RKO (cell line): Measurements from ENCODE around the gene WDR62.
"Not testable (repeated sequence)": the region's sequence is repeated elsewhere in the genome, so short reads cannot be mapped to it uniquely, and the experiment has no call there.

Experiments
- DNase-seq: peaks from one replicate; pipeline ENCODE4 v3.0.0-alpha.2; 2016; ENCODE audit warnings: low spot score

The WDR62 gene

GRCh38 chr19:36040495-36040894 is 14.2 kb upstream of the WDR62 start:
- no peak for DNase-seq

DNA sequence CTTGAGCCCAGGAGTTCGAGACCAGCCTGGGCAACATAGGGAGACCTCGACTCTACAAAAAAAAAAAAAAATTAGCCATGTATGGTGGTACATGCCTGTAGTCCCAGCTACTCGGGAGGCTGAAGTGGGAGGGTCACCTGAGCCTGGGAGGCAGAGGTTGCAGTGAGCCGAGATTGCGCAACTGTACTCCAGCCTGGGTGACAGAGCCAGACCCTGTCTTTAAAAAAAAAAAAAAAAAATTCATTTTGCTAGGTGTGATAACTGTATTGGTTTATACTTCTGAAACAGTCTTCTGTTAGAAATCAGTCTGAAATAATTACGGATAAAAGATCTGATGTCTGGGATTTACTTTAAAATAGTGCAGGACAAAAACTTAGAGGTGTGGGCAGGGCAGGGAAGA is 13.6 kb upstream of the WDR62 start:
- not testable (repeated sequence) for DNase-seq

DNA sequence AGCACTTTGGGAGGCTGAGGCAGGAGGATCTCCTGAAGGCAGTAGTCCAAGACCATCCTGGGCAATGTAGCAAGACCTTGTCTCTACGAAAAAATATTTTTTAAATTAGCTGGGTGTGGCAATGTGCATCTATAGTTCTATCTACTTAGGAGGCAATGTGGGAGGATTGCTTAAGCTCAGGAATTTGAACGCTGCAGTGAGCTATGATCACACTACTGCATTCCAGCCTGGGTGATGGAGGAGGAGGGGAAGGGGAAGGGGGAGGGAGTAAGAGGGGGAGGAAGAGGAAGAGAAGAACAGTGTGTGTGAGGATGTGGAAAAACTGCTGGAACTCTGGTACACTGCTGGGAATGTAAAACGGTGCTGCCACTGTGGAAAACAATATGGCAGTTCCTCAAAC is 12.9 kb upstream of the WDR62 start:
- no peak for DNase-seq

DNA sequence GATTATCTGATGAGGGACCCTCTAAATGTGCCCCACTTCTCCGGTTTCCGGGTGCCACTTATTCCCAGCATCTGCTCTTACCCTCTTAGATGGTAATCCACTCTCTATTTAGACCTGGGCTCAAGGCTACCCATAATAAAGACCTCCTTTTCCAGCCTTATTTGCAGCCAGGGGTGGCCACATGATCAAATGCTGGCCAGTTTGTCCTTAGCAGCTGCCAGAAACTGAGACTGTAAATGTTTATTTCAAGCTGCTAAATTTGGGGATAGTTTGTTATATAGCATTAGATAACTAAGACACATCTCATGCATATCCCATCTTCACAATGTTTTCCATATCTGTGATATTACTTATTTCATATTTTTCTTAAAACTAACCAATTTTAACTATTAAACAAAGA is 10.7 kb upstream of the WDR62 start:
- DNase-seq, result no peak

- no peak for DNase-seq
Measured at GRCh38 chr19:36046443-36047050, 8.2 kb upstream of the WDR62 start.

DNA sequence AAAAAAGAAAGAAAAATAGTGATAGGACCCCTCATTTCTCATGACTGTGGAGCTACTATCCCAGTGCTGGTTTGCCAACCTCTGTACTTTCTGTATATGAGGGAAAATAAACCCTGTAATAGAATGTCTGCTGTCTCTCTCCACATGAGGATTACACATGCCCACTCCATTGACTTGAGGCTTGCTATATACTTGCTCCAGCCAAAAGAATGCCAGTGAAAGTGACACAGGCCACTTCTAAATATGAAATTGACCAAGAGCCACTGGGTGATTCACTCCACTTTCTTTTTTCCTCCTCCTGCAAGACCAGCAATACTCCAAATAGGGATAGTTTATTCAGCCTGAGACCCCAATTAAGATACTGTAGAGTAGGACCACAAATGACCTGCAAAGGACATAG is 6.9 kb upstream of the WDR62 start:
- no peak for DNase-seq

GRCh38 chr19:36049080-36049698 is 5.5 kb upstream of the WDR62 start:
- no peak for DNase-seq

DNA sequence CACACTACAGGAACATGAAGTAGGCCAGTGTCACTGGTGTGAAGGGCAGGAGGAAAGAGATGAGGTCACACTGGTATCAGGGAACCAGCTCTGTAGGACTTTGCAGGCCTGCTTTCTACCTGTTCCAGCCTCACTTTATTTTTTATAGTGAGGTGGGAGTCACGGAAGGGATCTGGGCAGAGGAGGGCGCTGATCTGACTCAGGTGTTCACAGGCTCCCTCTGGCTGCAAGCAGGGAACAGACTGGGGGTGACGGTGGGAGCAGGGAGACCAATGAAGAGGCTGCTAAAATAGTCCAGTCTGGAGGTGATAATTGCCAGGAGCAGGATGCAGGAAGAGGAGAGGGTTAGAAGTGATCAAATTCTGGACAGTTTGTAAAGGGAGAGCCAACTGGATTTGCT is 3.5 kb upstream of the WDR62 start:
- DNase-seq, result no peak

GRCh38 chr19:36051637-36052036 is 3.1 kb upstream of the WDR62 start:
- no peak for DNase-seq

DNA sequence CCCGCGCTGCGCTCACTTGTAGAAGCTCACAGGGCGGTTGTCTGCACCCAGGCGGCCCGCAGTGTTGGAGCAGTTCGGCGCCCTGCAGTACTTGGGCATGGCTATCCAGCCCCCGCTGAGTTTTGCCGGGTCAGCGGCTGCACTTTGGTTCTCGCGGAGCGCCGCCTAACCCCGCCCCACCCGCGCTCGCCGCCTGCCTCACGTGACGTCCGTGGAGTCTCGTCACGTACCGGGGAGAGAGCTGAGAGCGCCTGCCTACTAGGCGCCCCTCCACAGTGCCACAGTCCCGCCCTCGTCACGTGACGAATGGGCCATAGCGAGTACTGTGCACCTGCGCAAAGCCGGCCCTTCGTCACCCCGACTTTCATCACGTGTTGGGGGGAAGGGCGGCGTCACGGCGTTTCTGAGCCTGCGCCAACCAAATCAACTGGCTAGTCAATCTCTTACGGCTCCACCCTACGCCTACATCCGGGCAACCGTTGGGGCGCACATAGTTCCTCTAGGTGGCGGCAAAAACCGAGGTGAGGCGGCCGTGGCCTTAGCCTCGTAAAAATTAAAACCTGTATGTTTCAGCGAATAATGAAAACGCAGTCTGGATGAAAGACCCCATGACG is 471 bp upstream of the WDR62 start, which contains the start of gene THAP8:
THAP8 (minus strand) TSS at position 167 of the 614 bp plus-strand sequence; CDS start at position 99, 68 bp downstream.
- peak; percentile 99 for DNase-seq

GRCh38 chr19:36058481-36059179 is 3.9 kb downstream of the WDR62 start:
- no peak for DNase-seq

- no peak for DNase-seq
Measured at GRCh38 chr19:36059180-36059910, 4.6 kb downstream of the WDR62 start.

DNA sequence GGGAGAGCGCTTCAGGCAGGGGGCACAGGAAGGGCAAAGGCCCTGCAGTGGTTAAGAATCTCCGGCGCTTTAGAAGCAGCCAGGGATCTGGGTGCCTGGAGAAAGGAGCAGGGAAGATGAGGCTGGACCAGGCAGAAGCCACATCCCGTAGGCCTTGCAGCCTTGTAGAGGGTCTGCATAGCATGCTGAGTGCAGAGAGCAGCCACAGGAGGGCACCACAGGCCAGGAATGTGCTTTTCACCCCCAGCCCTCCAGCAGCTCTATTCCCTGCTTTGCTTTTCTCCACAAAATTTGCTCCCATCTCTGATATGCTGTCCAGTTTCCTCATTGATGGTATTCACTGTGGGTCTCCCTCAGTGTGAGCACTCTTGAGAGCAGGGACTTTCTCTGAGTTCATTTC is 5.7 kb downstream of the WDR62 start:
- DNase-seq, result peak; percentile 39

DNA sequence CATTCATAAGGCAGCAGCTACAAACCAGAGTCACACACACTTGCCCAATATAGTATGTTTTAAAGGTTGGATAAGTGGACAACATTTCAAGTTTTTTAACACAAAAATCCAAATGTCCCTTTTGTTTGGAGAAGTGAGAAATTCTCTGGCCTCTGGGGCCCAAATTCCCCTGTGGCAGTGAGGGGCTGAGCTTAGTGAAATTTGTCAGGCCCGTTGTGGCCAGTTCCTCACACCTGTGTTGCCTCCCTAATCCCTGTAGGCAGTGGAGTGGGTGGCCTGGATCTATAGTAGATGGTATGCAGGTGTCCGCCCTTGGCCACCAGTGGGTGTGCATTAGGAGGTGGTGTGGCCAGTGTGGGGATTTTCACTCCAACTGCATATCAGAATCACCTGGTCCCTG is 6.7 kb downstream of the WDR62 start:
- no peak for DNase-seq

DNA sequence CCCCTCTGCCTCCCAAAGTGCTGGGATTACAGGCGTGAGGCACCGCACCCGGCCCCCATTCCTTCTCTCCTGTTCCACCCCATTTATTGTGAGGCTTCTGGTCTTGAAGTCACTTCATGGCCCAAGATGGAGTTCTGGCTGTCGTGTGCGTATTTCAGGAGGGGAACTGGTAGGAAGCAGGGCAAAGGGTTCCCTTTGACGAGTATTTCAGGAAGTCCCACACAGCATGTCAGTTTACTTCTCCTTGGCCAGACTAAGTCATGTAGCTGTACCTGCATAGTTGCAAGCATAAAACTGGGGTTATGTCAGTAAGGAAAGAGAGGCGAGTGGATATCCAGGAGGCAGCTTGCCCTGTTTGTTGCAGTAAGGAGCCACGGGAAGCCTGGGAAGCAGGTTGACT is 10.1 kb downstream of the WDR62 start:
- no peak for DNase-seq

DNA sequence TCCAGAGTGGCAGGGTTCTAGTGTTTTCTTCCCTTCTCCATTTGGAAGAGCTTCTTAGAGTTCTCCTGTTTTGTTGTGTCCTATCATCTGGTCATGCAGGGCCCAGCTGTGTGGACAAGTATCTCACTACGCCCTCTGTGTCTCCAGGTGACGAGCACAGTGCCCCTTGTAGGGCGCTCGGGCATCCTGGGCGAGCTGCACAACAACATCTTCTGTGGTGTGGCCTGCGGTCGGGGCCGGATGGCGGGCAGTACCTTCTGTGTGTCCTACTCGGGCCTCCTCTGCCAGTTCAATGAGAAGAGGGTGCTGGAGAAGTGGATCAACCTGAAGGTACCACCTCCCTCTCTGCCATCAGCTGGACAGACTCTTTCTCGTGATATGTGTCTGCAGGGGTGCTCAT is 13.0 kb downstream of the WDR62 start:
- DNase-seq, result no peak

- DNase-seq, result not testable (repeated sequence)
Measured at GRCh38 chr19:36068810-36069499, 14.3 kb downstream of the WDR62 start.

- no peak for DNase-seq
Measured at GRCh38 chr19:36072081-36072480, 17.4 kb downstream of the WDR62 start.

- DNase-seq, result no peak
Measured at GRCh38 chr19:36073121-36073876, 18.6 kb downstream of the WDR62 start.

DNA sequence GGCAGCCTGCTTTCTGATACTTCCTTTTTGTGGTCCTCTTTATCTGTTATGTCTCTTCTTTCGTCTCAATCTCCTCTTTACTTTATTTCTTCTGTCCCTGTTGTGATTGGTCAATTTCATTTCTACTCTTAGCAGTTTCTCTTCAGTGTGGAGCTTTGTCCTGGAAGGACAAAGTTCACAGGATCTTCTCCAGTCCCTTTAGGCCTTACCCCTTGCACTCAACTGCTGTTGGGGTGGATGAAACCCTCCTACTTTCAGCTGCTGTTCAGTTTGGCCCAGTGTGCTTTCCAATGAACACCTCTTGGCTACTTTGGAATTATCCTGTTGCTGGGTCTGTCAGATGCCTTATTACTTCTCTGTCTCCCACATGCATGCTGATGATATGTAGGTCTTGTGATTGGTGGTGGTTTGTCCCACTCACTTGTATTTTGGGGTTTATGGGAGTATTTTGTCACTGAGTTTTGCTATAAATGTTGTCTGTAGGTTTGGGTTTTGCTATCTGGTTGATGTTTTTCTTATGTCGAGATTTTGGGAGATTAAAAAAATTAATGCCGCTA is 24.8 kb downstream of the WDR62 start:
- no peak for DNase-seq

DNA sequence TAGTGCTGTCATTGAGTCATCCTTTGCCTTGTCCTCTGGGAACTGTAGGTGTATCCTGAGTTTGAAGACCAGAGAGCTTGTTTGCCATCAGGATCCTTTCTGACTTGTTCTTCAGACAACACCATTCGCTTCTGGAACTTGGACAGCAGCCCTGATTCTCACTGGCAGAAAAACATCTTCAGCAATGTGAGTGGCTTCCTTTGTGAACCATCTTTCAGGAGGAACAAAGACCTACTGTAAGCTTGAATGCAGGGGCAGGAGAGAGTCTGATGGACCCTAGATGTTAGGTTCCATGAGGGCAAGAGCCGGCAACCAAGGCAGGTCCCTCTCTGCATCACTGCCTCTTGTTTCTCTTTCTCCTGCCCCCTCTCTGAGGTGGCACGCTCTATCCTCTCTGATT is 26.7 kb downstream of the WDR62 start:
- no peak for DNase-seq
